HG03175 (cell line): ENCODE results near the gene EDEM2.
"Not testable (repeated sequence)": the region's sequence is repeated elsewhere in the genome, so short reads cannot be mapped to it uniquely, and the experiment has no call there.

Source experiments
- ATAC-seq: cut with Tn5 transposase; IDR thresholded peaks from one replicate; pipeline ENCODE4 v1.9.1; 2021; ENCODE audit warnings: mild to moderate bottlenecking, moderate library complexity; ENCODE audit not compliant: unreplicated experiment

Gene EDEM2

DNA sequence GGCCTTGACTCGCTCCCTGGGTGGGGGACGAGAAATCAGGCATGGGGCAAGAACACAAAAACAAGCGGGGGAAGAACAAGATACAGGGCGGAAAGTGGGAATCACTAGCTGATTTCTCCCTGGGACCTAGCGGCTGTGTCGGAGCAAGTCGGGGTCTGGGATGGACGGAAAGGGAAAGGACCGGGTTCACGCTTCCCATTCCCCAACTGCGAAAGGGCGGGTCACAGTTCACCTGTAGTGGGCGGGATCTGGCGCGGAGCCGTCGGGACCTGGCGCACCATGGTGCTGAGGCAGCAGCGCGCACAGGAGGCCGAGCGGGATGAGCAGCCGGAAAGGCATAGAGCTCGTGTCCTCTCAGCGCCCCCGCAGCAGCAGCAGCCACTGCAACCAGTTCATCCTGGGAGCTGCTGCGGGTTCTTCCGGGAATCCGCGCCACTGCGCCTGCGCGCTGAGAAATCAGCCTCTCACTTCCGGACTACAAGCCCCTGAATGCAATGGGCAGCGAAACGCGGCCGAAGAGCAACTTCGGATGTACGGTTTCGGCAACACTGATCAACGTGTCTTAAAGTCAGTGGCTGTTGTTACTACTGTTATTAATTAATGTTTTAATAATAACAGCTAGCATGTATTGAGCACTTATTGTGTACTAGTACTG is at the start of gene EDEM2:
TSS of gene EDEM2 (minus strand) at position 417 of the 655 bp plus-strand sequence. CDS start at position 339, 78 bp downstream.
- peak; percentile 78 for ATAC-seq

- no peak for ATAC-seq
These were observed 49.2 kb upstream of the EDEM2 start for GRCh38 chr20:35196313-35196712.

GRCh38 chr20:35193031-35193791 is 46.1 kb upstream of the EDEM2 start:
- ATAC-seq: not testable (repeated sequence)

GRCh38 chr20:35192118-35192872 is 45.2 kb upstream of the EDEM2 start:
- ATAC-seq: no peak

DNA sequence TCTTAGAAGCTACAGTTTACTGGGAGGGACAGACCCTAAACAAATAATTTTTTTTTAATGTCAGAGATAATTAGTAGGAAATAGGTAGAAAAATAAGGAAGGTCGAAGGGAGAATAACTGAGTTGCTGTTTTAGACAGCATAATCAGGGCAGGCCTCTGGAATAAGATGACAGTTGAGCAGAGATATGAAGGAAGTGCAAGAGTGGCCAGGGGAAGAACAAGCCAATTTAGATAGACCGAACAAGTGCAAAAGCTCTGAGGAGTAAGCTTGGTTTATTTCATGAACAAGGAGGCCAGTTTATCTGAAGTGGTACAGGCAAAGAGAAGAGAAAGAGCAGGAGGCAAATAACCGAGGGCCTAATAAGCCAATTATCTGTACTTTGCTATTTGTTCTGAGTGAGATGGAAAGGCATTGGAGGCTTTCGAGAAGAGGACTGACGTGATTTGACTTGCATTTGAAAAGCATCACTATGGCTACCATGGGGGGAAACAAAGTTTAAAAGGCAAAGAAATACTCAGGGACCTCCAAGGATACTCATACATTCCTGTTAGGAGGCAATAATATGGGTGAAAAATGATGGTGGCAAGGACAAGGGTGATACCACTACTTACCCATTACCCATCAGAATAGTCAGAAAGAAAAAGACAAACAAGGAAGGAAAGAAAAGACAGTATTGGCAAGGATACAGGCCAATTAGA is 44.4 kb upstream of the EDEM2 start:
- ATAC-seq: no peak

DNA sequence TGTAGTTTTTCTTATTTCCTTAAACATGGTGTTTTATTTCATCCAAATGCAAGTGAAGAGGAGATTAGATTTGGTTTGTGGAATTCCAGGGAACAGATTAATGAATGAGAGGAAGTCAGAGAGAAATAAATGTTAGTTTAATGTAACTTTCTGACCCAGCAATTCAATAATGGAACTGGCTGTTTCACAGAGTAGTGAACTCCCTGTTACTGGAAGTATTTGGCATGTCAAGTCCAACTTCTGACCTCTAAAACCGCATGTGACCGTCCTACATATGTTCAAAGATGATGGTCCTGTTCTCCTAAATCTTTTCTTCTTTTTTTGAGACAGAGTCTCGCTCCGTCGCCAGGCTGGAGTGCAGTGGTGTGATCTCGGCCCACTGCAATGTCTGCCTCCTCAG is 43.4 kb upstream of the EDEM2 start:
- ATAC-seq: no peak

GRCh38 chr20:35189223-35189622 is 42.1 kb upstream of the EDEM2 start:
- not testable (repeated sequence) for ATAC-seq

- ATAC-seq: no peak
These were observed 40.6 kb upstream of the EDEM2 start for GRCh38 chr20:35187584-35188190.

- ATAC-seq: not testable (repeated sequence)
These were observed 39.7 kb upstream of the EDEM2 start for GRCh38 chr20:35186691-35187289.

- no peak for ATAC-seq
These were observed 34.6 kb upstream of the EDEM2 start for GRCh38 chr20:35181731-35182130.

DNA sequence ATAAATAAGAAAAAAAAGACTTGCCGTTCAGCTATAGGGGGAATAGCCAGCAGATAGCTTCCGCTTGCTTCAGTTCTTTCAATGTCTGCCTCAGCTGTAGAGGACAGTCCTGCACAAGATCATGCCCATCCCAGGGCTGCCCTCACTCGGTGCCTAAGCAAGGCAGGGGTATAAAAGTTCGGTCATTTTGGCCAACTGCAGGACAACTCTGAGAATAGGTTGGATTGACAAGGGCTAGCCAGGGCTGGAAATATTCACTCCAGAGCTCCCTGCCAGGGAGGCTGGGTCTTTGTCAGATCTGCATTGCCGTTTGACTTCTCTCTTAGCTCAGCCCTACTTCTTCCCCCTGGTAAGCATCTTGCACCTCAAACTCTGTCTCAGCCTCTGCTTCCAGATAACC is 33.1 kb upstream of the EDEM2 start:
- ATAC-seq: no peak

DNA sequence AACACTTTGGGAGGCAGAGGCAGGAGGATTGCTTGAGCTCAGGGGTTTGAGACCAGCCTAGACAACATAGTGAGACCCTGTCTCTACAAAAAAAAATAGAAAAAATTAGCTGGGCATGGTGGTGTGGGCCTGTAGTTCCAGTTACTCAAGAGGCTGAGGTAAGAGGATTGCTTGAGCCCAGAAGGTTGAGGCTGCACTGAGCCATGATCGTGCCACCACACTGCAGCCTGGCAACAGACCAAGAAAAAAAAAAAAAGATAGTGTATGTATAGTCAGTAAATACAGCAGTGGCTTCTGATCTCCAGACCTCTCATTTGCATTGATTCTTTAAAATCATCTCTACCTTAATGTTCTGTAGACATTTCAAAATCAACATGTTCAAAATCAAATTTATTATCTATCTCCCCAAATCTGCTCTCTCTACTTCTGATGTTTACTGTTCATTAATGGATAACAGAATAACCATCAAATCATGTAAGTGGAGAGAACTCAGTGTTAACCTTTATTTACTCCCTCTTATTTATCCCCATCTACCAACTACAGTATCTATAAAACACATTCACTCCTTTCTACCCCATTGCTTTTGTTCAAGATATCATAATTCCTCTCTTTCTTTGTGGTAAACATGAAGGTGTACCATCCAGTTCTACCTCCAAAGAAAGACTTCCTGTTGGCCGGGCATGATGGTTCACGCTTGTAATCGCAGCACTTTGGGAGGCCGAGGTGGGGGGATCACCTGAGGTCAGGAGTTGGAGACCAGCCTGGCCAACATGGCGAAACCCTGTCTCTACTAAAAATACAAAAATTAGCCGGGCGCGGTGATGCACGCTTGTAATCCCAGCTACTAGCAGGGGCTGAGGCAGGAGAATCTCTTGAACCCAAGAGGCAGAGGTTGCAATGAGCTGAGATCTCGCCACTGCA is 32.4 kb upstream of the EDEM2 start:
- ATAC-seq: no peak

DNA sequence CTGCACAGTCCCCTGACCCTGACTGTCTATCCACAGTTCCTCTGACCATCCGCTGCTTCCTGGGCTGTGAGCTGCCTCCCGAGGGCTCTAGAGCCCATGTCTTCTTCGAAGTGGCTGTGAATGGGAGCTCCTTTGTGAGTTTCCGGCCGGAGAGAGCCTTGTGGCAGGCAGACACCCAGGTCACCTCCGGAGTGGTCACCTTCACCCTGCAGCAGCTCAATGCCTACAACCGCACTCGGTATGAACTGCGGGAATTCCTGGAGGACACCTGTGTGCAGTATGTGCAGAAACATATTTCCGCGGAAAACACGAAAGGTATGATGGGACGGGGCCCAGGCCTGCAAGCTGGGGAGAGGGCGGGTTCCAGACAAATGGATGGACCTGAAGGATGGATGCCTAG is 29.0 kb upstream of the EDEM2 start:
- ATAC-seq: no peak

DNA sequence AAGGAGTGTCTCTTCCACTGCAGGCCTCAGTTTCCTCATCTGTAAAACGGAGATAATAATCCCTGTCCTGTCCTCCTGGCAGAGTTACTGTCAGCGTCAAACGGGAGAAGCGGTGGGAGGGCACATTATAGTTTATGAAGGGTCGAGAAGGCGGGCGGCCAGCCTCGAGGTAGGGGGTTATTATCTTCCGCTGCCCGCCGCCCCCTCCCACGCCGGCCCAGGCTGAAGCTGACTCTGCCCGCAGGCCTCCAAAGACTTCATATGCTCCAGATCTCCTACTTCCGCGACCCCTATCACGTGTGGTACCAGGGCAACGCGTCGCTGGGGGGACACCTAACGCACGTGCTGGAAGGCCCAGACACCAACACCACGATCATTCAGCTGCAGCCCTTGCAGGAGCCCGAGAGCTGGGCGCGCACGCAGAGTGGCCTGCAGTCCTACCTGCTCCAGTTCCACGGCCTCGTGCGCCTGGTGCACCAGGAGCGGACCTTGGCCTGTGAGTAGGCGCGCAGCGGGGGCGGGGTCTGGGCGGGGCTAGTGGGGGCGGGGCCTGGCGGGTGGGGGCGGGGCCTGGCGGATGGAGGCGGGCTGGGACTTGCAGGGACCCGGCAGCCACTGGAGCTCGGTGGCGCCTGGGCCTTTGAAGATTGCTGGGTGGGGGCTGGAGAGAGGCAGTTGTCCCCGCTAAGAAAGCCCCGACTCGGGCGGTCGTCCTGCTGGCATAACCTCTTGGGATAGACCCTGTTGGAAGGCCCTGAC is 27.5 kb upstream of the EDEM2 start:
- no peak for ATAC-seq

GRCh38 chr20:35173576-35174192 is 26.5 kb upstream of the EDEM2 start:
- ATAC-seq: no peak

DNA sequence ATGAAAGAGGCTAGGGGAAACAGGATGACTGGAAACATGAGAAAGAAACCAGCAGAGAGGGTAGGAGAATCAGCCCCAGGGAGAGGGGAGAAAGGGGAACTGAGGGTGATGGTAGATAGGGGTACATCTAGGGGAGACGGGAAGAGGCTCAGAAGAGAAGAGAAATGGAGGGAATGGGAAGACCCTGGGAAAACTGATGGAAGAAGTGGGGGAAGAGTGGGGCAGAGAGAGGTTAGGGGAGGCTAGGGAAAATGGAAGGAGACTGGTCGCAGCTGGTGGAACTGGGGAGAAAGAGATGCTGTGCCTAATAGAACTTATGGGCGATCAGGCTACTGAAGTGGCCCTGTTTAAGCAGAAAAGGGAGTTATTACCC is 25.3 kb upstream of the EDEM2 start:
- ATAC-seq: no peak

GRCh38 chr20:35171753-35172433 is 24.8 kb upstream of the EDEM2 start, which contains the start of gene PROCR:
Gene PROCR, plus strand, starts transcription at chr20:35172072. Its CDS starts 83 bp downstream, at chr20:35172155.
- ATAC-seq: no peak

DNA sequence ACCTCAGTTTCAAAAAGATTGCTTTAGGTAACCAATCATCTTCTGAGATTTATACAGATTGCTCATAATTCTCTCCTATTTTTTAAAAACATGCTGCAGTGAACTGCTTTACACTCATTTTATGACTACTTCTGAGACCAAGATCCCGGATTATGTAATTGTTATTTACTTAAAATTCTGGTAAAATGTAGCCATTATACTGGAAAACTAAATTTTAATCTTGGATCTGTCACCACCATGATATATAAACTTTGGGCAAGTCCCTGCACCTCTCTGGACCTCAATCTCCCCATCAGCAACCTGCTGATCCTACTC is 24.3 kb upstream of the EDEM2 start:
- ATAC-seq: no peak
